Measurements from ENCODE around the gene ALDH1B1. TPM values are rescaled to one million over a fixed set of nuclear protein-coding genes. Genes with fewer than 3 reads are reported as not detected.
"Not testable (repeated sequence)": the region's sequence is repeated elsewhere in the genome, so short reads cannot be mapped to it uniquely, and the experiment has no call there.

The ALDH1B1 gene
- total RNA-seq, 1 experiment from 2014 or later, result 10.4 TPM

GRCh38 chr9:38387066-38387465 is 5.4 kb upstream of the ALDH1B1 start:
- Histone ChIP-seq H3K4me3 (no peak overlapping the region), H3K27me3 (replicated peaks) (no peaks in the 10 kb centered on the region), H3K27ac (no peak overlapping the region), H3K36me3 (no peaks in the 10 kb centered on the region), H3K9me3 (replicated peaks) (no peaks in the 10 kb centered on the region), H3K4me1 (replicated peaks) (peaks cover 9% of the 10 kb centered on the region)
- no peak for DNase-seq (ENCODE audit: low read depth in 1 of 2, low spot score in 2 of 2)

- no peak overlapping the region for H3K4me3 ChIP-seq
- no peak for DNase-seq (ENCODE audit: low read depth in 1 of 2, low spot score in 2 of 2)
- no peaks in the 10 kb centered on the region for H3K27me3 ChIP-seq (replicated peaks)
- H3K36me3 ChIP-seq, result no peaks in the 10 kb centered on the region
- H3K9me3 ChIP-seq (replicated peaks), result no peaks in the 10 kb centered on the region
- no peak overlapping the region for H3K27ac ChIP-seq
- peaks cover 9% of the 10 kb centered on the region for H3K4me1 ChIP-seq (replicated peaks)
These were observed 4.8 kb upstream of the ALDH1B1 start for GRCh38 chr9:38387751-38388150.

- Histone ChIP-seq H3K27ac (no peak overlapping the region), H3K27me3 (replicated peaks) (no peaks in the 10 kb centered on the region), H3K4me3 (no peak overlapping the region), H3K4me1 (replicated peaks) (peaks cover 3% of the 10 kb centered on the region), H3K9me3 (replicated peaks) (no peaks in the 10 kb centered on the region), H3K36me3 (no peaks in the 10 kb centered on the region)
- DNase-seq (ENCODE audit: low read depth in 1 of 2, low spot score in 2 of 2), result no peak
These were observed 3.9 kb upstream of the ALDH1B1 start for GRCh38 chr9:38388283-38389223.

- no peaks in the 10 kb centered on the region for H3K36me3 ChIP-seq
- H3K27ac ChIP-seq, result no peak overlapping the region
- no peak for DNase-seq (ENCODE audit: low read depth in 1 of 2, low spot score in 2 of 2)
- H3K27me3 ChIP-seq (replicated peaks), result no peaks in the 10 kb centered on the region
- H3K9me3 ChIP-seq (replicated peaks), result no peaks in the 10 kb centered on the region
- H3K4me3 ChIP-seq, result no peak overlapping the region
- no peaks in the 10 kb centered on the region for H3K4me1 ChIP-seq (replicated peaks)
These were observed 3.2 kb upstream of the ALDH1B1 start for GRCh38 chr9:38389313-38389712.

- no peak overlapping the region for H3K27ac ChIP-seq
These were observed 2.1 kb upstream of the ALDH1B1 start for GRCh38 chr9:38390442-38390841.

GRCh38 chr9:38390851-38391250 is 1.7 kb upstream of the ALDH1B1 start:
- Histone ChIP-seq H3K4me3 (no peak overlapping the region), H3K27ac (no peak overlapping the region), H3K4me1 (replicated peaks) (no peaks in the 10 kb centered on the region), H3K27me3 (replicated peaks) (no peaks in the 10 kb centered on the region), H3K36me3 (no peaks in the 10 kb centered on the region), H3K9me3 (replicated peaks) (no peaks in the 10 kb centered on the region)
- DNase-seq (ENCODE audit: low read depth in 1 of 2, low spot score in 2 of 2), result no peak

More at GRCh38 chr9:38390442-38390841, 2.1 kb upstream of the ALDH1B1 start:
- no peak overlapping the region for H3K4me3 ChIP-seq
- no peaks in the 10 kb centered on the region for H3K4me1 ChIP-seq (replicated peaks)
- DNase-seq (ENCODE audit: low read depth in 1 of 2, low spot score in 2 of 2), result no peak
- H3K36me3 ChIP-seq, result no peaks in the 10 kb centered on the region
- no peaks in the 10 kb centered on the region for H3K9me3 ChIP-seq (replicated peaks)
- no peaks in the 10 kb centered on the region for H3K27me3 ChIP-seq (replicated peaks)

- Histone ChIP-seq H3K27me3 (replicated peaks) (no peaks in the 10 kb centered on the region), H3K9me3 (replicated peaks) (no peaks in the 10 kb centered on the region), H3K4me3 (no peak overlapping the region), H3K4me1 (replicated peaks) (no peaks in the 10 kb centered on the region), H3K27ac (no peak overlapping the region), H3K36me3 (peaks cover 1% of the 10 kb centered on the region; the same call in 1 of the 2 replicates)
- no peak for DNase-seq (ENCODE audit: low read depth in 1 of 2, low spot score in 2 of 2)
These were observed 1.0 kb upstream of the ALDH1B1 start for GRCh38 chr9:38391278-38392118.

GRCh38 chr9:38393128-38393796 is 760 bp downstream of the ALDH1B1 start:
- Histone ChIP-seq H3K36me3 (peaks cover 5% of the 10 kb centered on the region; the same call in 1 of the 2 replicates), H3K4me1 (replicated peaks) (no peaks in the 10 kb centered on the region), H3K4me3 (peak overlapping the region; percentile 81), H3K9me3 (replicated peaks) (no peaks in the 10 kb centered on the region), H3K27me3 (replicated peaks) (no peaks in the 10 kb centered on the region), H3K27ac (peak overlapping the region; percentile 53)
- no peak for DNase-seq (ENCODE audit: low read depth in 1 of 2, low spot score in 2 of 2)

- Histone ChIP-seq H3K27ac (no peak overlapping the region), H3K36me3 (peaks cover 5% of the 10 kb centered on the region; the same call in 1 of the 2 replicates), H3K9me3 (replicated peaks) (no peaks in the 10 kb centered on the region), H3K4me1 (replicated peaks) (peaks cover 6% of the 10 kb centered on the region), H3K27me3 (replicated peaks) (no peaks in the 10 kb centered on the region), H3K4me3 (no peak overlapping the region)
- no peak for DNase-seq (ENCODE audit: low read depth in 1 of 2, low spot score in 2 of 2)
These were observed 1.9 kb downstream of the ALDH1B1 start for GRCh38 chr9:38394416-38394815.

GRCh38 chr9:38395653-38396370 is 3.3 kb downstream of the ALDH1B1 start:
- H3K27me3 ChIP-seq (replicated peaks), result no peaks in the 10 kb centered on the region
- peaks cover 7% of the 10 kb centered on the region for H3K4me1 ChIP-seq (replicated peaks)
- H3K36me3 ChIP-seq, result peaks cover 5% of the 10 kb centered on the region; the same call in 1 of the 2 replicates
- no peak for DNase-seq (ENCODE audit: low read depth in 1 of 2, low spot score in 2 of 2)
- H3K4me3 ChIP-seq, result no peak overlapping the region
- H3K27ac ChIP-seq, result no peak overlapping the region
- H3K9me3 ChIP-seq (replicated peaks), result no peaks in the 10 kb centered on the region

GRCh38 chr9:38396371-38396671 is 3.8 kb downstream of the ALDH1B1 start:
- no peaks in the 10 kb centered on the region for H3K9me3 ChIP-seq (replicated peaks)
- H3K4me1 ChIP-seq (replicated peaks), result peaks cover 7% of the 10 kb centered on the region
- H3K27me3 ChIP-seq (replicated peaks), result no peaks in the 10 kb centered on the region

GRCh38 chr9:38399191-38399590 is 6.7 kb downstream of the ALDH1B1 start:
- not testable (repeated sequence) for H3K9me3 ChIP-seq (replicated peaks); H3K4me3 ChIP-seq; H3K27me3 ChIP-seq (replicated peaks); H3K27ac ChIP-seq; H3K36me3 ChIP-seq; H3K4me1 ChIP-seq (replicated peaks)
- DNase-seq (ENCODE audit: low read depth in 1 of 2, low spot score in 2 of 2), result peak in 1 of 2 experiments; percentile 15

More at GRCh38 chr9:38396371-38396671, 3.8 kb downstream of the ALDH1B1 start:
- DNase-seq (ENCODE audit: low read depth in 1 of 2, low spot score in 2 of 2), result no peak
- Histone ChIP-seq H3K4me3 (no peak overlapping the region), H3K27ac (no peak overlapping the region), H3K36me3 (peaks cover 5% of the 10 kb centered on the region; the same call in 1 of the 2 replicates)

GRCh38 chr9:38401994-38402393 is 9.5 kb downstream of the ALDH1B1 start:
- no peaks in the 10 kb centered on the region for H3K27me3 ChIP-seq (replicated peaks)
- DNase-seq (ENCODE audit: low read depth in 1 of 2, low spot score in 2 of 2), result no peak
- H3K4me1 ChIP-seq (replicated peaks), result peaks cover 7% of the 10 kb centered on the region
- H3K9me3 ChIP-seq (replicated peaks), result no peaks in the 10 kb centered on the region
- no peak overlapping the region for H3K4me3 ChIP-seq
- no peaks in the 10 kb centered on the region for H3K36me3 ChIP-seq
- no peak overlapping the region for H3K27ac ChIP-seq
